ENCODE results near the gene C12orf75. TPM values are rescaled to one million over a fixed set of nuclear protein-coding genes. Genes with fewer than 3 reads are reported as not detected.

C12orf75 gene
- total and polyA plus RNA-seq, 10 of the 15 experiments (the other 5 are each of a cell fraction or from before 2014, with no cell fraction given) = 40.7 to 411 (median 159) TPM

DNA sequence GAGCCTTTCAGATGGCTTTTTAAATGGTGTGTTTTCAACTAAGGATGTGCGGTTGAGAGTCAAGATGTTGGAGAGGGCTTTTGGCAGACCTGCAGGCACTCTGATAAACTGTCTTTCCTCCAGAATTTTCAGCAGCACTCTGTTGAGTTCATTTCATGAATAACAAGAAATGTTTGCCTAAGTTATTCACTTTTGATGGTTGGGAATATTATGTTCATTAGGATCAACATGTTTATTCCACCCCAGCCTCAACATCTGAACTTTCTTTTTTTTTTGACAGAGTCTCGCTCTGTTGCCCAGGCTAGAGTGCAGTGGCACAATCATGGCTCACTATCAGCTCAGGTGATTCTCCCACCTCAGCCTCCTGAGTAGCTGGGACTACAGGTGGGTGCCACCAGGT lies 68.4 kb downstream of the C12orf75 start:
- RAD21 ChIA-PET (ENCODE audit: unreplicated experiment) = no interaction called here
- TF ChIP-seq STAT3 (IDR thresholded peaks at IDR 0.05; ENCODE audit: low read depth, low read length) (no peak), DPF2 (IDR thresholded peaks at IDR 0.05) (no peak), KLF5 (IDR thresholded peaks at IDR 0.05; ENCODE audit: partially characterized antibody) (no peak), BACH1 (IDR thresholded peaks at IDR 0.05; ENCODE audit: borderline replicate concordance) (no peak), CUX1 (IDR thresholded peaks at IDR 0.05; ENCODE audit: insufficient replicate concordance, low read depth, low read length) (no peak), SPI1 (IDR thresholded peaks at IDR 0.05; ENCODE audit: borderline replicate concordance, insufficient read depth, low read depth, low read length) (no peak), STAT1 (conservative IDR thresholded peaks at IDR 0.05) (no peak), CTCF (IDR thresholded peaks at IDR 0.05 in 2 of 3, conservative IDR thresholded peaks at IDR 0.05 in 1 of 3; ENCODE audit: control insufficient read depth in 2 of 3, extremely low read depth in 1 of 3, insufficient read depth in 1 of 3, low read depth in 3 of 3, low read length in 3 of 3) (no peak), SP1 (IDR thresholded peaks at IDR 0.05; ENCODE audit: low read depth, low read length) (no peak), YBX1 (IDR thresholded peaks at IDR 0.05) (no peak), PKNOX1 (IDR thresholded peaks at IDR 0.05) (no peak), KDM1A (IDR thresholded peaks at IDR 0.05; ENCODE audit: borderline replicate concordance) (no peak), NFIC (IDR thresholded peaks at IDR 0.05; ENCODE audit: low read depth, low read length) (no peak)
- TF ChIP-seq, protein P1, sequence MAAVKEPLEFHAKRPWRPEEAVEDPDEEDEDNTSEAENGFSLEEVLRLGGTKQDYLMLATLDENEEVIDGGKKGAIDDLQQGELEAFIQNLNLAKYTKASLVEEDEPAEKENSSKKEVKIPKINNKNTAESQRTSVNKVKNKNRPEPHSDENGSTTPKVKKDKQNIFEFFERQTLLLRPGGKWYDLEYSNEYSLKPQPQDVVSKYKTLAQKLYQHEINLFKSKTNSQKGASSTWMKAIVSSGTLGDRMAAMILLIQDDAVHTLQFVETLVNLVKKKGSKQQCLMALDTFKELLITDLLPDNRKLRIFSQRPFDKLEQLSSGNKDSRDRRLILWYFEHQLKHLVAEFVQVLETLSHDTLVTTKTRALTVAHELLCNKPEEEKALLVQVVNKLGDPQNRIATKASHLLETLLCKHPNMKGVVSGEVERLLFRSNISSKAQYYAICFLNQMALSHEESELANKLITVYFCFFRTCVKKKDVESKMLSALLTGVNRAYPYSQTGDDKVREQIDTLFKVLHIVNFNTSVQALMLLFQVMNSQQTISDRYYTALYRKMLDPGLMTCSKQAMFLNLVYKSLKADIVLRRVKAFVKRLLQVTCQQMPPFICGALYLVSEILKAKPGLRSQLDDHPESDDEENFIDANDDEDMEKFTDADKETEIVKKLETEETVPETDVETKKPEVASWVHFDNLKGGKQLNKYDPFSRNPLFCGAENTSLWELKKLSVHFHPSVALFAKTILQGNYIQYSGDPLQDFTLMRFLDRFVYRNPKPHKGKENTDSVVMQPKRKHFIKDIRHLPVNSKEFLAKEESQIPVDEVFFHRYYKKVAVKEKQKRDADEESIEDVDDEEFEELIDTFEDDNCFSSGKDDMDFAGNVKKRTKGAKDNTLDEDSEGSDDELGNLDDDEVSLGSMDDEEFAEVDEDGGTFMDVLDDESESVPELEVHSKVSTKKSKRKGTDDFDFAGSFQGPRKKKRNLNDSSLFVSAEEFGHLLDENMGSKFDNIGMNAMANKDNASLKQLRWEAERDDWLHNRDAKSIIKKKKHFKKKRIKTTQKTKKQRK (IDR thresholded peaks at IDR 0.05; ENCODE audit: low read depth, low read length) = no peak

More for the DNA sequence above, 68.4 kb downstream of the C12orf75 start:
- CTCF ChIA-PET = no interaction called here
- Histone ChIP-seq H3K27ac (ENCODE audit: control insufficient read depth, insufficient read depth) (no peak overlapping the region), H3K9ac (ENCODE audit: control insufficient read depth, insufficient read depth, low read length) (no peak overlapping the region), H3K27me3 (replicated peaks in 1 of 2; ENCODE audit: control insufficient read depth in 2 of 2, insufficient read depth in 2 of 2, low read length in 1 of 2) (no peaks in the 10 kb centered on the region), H3K4me1 (ENCODE audit: control insufficient read depth, insufficient read depth, low read length) (no peaks in the 10 kb centered on the region), H3K4me2 (ENCODE audit: control insufficient read depth, insufficient read depth) (no peak overlapping the region), H3K4me3 (no peak overlapping the region), H3K79me2 (ENCODE audit: control insufficient read depth, insufficient read depth, low read length) (no peaks in the 10 kb centered on the region), H4K20me1 (ENCODE audit: control insufficient read depth, insufficient read depth) (no peaks in the 10 kb centered on the region), H3K36me3 (ENCODE audit: control insufficient read depth in 2 of 2, insufficient read depth in 2 of 2, low read length in 1 of 2) (no peaks in the 10 kb centered on the region), H3K9me3 (replicated peaks; ENCODE audit: control insufficient read depth, insufficient read depth, low read length) (peaks cover 2% of the 10 kb centered on the region; the same call in 1 of the 3 replicates), H2AFZ (ENCODE audit: control insufficient read depth, low read depth, low read length) (no peak overlapping the region)
- FAIRE-seq = no peak
- no peak for ATAC-seq
- WGBS (ENCODE audit: insufficient coverage, insufficient replicate concordance, low lambda C conversion rate, missing lambda C conversion rate) = 59% methylated on average over 2 of the region's 2 CpGs
- BruUV-seq (replicated peaks) = no TSS peak
- SMC1A ChIA-PET (ENCODE audit: uncharacterized antibody, unreplicated experiment) = no interaction called here
- intact Hi-C loops (cut with micrococcal nuclease; ENCODE audit: unreplicated experiment) = no loop called here
- DNase-seq (ENCODE audit: low read depth, low spot score) = no peak
- POLR2A ChIA-PET = no interaction called here
- in situ Hi-C loops (cut with MboI) = no loop called here
